Smooth muscle cell (in vitro differentiated cells): ENCODE measurements around the gene MTCL1. TPM values are rescaled to one million over a fixed set of nuclear protein-coding genes. Genes with fewer than 3 reads are reported as not detected.

Source experiments
- DNase-seq: peaks from one replicate; lab custom pipeline; 2025; ENCODE audit not compliant: unreplicated experiment; lab: John Stamatoyannopoulos, UW
- H2AFZ ChIP-seq: fragments of 200-600 bp; sonication (generic); 2 replicates; pipeline ENCODE4 v1.6.0; 2016; ENCODE audit warnings: antibody characterized with exemption, low read depth, mild to moderate bottlenecking
- H3F3A ChIP-seq: fragments of 200-600 bp; sonication (generic); 2 replicates; pipeline ENCODE4 v1.6.0; 2017; ENCODE audit warnings: antibody characterized with exemption, low read depth
- H3K27ac ChIP-seq: fragments of 200-600 bp; sonication (generic); 2 replicates; pipeline ENCODE4 v1.5.1; 2016; ENCODE audit warnings: low read depth, mild to moderate bottlenecking
- H3K27me3 ChIP-seq: fragments of 200-600 bp; sonication (generic); 2 replicates; pipeline ENCODE4 v1.6.1; 2016; ENCODE audit warnings: low read depth, mild to moderate bottlenecking
- H3K36me3 ChIP-seq: fragments of 200-600 bp; sonication (generic); 2 replicates; pipeline ENCODE4 v1.5.1; 2016; ENCODE audit warnings: low read depth
- H3K4me1 ChIP-seq: fragments of 200-600 bp; sonication (generic); 2 replicates; pipeline ENCODE4 v1.5.1; 2016; ENCODE audit warnings: low read depth
- H3K4me2 ChIP-seq: fragments of 200-600 bp; sonication (generic); 2 replicates; pipeline ENCODE4 v1.6.0; 2016; ENCODE audit warnings: mild to moderate bottlenecking
- H3K4me3 ChIP-seq: fragments of 200-600 bp; sonication (generic); 2 replicates; pipeline ENCODE4 v1.5.1; 2016; ENCODE audit warnings: mild to moderate bottlenecking
- H3K79me2 ChIP-seq: fragments of 200-600 bp; sonication (generic); 2 replicates; pipeline ENCODE4 v1.6.0; 2016; ENCODE audit warnings: low read depth, mild to moderate bottlenecking
- H3K9ac ChIP-seq: fragments of 200-600 bp; sonication (generic); 2 replicates; pipeline ENCODE4 v1.6.0; 2016; ENCODE audit warnings: low read depth
- H3K9me3 ChIP-seq: fragments of 200-600 bp; sonication (generic); replicated peaks from 2 replicates; pipeline ENCODE4 v1.5.1; 2016; ENCODE audit warnings: low read depth
- H4K20me1 ChIP-seq: fragments of 200-600 bp; sonication (generic); 2 replicates; pipeline ENCODE4 v1.6.0; 2016; ENCODE audit warnings: low read depth
- CTCF ChIP-seq: fragments of 200-600 bp; sonication (generic); IDR thresholded peaks from 2 replicates; pipeline ENCODE4 v1.5.1; 2017; ENCODE audit warnings: borderline replicate concordance, mild to moderate bottlenecking, antibody characterized with exemption; ENCODE audit not compliant: insufficient read depth, poor library complexity, severe bottlenecking
- WGBS: methylation state at CpG from one replicate; pipeline ENCODE4 v1.1.7; 2016; ENCODE audit warnings: low lambda C conversion rate; 5-methylcytosine and 5-hydroxymethylcytosine counted together
- polyA plus RNA-seq: library from polyadenylated mRNA; unstranded; fragments of >200 nt; fragmentation: Nextera tagmentation; extraction: Ambion mirVana; gene quantifications from 2 replicates; pipeline ENCODE4 v1.2.1, GENCODE V29; 2016
- total RNA-seq: library from RNA; depleted of rRNA; stranded (reverse); fragments of >200 nt; gene quantifications from 2 replicates; pipeline ENCODE4 v1.2.3, GENCODE V29; 2014

MTCL1 gene
- total and polyA plus RNA-seq, 2 experiments from 2014 or later, result 5.5 to 15.2 TPM

GRCh38 chr18:8857806-8858205, 152.4 kb downstream of the MTCL1 start:
- TF ChIP-seq CTCF, result no peak
- Histone ChIP-seq H3K4me2 (no peak overlapping the region), H4K20me1 (no peaks in the 10 kb centered on the region), H3K4me3 (no peak overlapping the region), H3K9me3 (no peaks in the 10 kb centered on the region), H3K79me2 (no peaks in the 10 kb centered on the region), H3K9ac (no peak overlapping the region), H3F3A (no peaks in the 10 kb centered on the region), H2AFZ (no peak overlapping the region), H3K27me3 (no peaks in the 10 kb centered on the region), H3K27ac (no peak overlapping the region), H3K36me3 (no peaks in the 10 kb centered on the region), H3K4me1 (no peaks in the 10 kb centered on the region)
- DNase-seq, result no peak
- 89% methylated on average over 4 of the region's 4 CpGs for WGBS

- no peak overlapping the region for H2AFZ ChIP-seq
- no peak for DNase-seq
Observed at GRCh38 chr18:8858888-8859511, 153.6 kb downstream of the MTCL1 start.

GRCh38 chr18:8860845-8861642, 155.7 kb downstream of the MTCL1 start:
- Histone ChIP-seq H3K4me3 (no peak overlapping the region), H3K36me3 (no peaks in the 10 kb centered on the region), H3K4me1 (no peaks in the 10 kb centered on the region), H3K9me3 (no peaks in the 10 kb centered on the region), H3K9ac (no peak overlapping the region), H3K27ac (peak overlapping the region; percentile 50), H3F3A (no peaks in the 10 kb centered on the region), H2AFZ (no peak overlapping the region), H3K27me3 (no peaks in the 10 kb centered on the region), H3K79me2 (no peaks in the 10 kb centered on the region), H4K20me1 (no peaks in the 10 kb centered on the region), H3K4me2 (no peak overlapping the region)
- TF ChIP-seq CTCF, result no peak
- DNase-seq, result no peak
- WGBS, result 82% methylated on average over 6 of the region's 6 CpGs

More at GRCh38 chr18:8858888-8859511, 153.6 kb downstream of the MTCL1 start:
- no peaks in the 10 kb centered on the region for H4K20me1 ChIP-seq
- H3K9ac ChIP-seq, result no peak overlapping the region
- no peaks in the 10 kb centered on the region for H3K27me3 ChIP-seq
- no peak for TF ChIP-seq CTCF
- no peak overlapping the region for H3K4me3 ChIP-seq
- no peaks in the 10 kb centered on the region for H3K36me3 ChIP-seq
- no peak overlapping the region for H3K27ac ChIP-seq
- WGBS, result 15% methylated on average over 1 of the region's 1 CpG
- H3K4me2 ChIP-seq, result peak overlapping the region; percentile 3
- H3K4me1 ChIP-seq, result no peaks in the 10 kb centered on the region
- no peaks in the 10 kb centered on the region for H3K9me3 ChIP-seq
- H3K79me2 ChIP-seq, result no peaks in the 10 kb centered on the region
- H3F3A ChIP-seq, result no peaks in the 10 kb centered on the region
